Ammon's horn (tissue), 1 donor: ENCODE measurements around the gene CDHR2.

Experiments
- DNase-seq: peaks from one replicate; pipeline ENCODE4 v3.0.0-alpha.2; 2016; ENCODE audit warnings: low spot score

Gene CDHR2

GRCh38 chr5:176639208-176639607 lies 90.1 kb downstream of the CDHR2 start:
- DNase-seq = no peak

DNA sequence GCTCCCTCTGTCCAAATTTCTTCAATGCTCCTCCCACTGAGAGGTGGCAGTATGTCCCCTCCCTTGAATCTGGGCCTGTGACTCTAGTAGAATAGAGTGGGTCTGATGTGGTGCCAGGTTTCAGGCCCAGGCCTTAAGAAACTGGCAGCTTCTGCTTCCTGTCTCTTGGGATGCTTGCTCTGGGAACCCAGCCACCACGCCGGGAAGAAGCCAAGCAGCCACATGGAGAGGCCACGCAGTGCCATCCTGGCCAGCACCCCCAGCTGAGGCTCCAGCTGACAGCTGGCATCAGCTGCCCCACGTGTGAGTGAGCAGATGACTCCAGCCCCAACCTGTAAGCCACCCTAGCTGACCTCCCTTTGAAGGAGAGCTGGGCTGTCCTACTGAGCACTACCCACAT lies 90.8 kb downstream of the CDHR2 start:
- peak; percentile 80 for DNase-seq

DNA sequence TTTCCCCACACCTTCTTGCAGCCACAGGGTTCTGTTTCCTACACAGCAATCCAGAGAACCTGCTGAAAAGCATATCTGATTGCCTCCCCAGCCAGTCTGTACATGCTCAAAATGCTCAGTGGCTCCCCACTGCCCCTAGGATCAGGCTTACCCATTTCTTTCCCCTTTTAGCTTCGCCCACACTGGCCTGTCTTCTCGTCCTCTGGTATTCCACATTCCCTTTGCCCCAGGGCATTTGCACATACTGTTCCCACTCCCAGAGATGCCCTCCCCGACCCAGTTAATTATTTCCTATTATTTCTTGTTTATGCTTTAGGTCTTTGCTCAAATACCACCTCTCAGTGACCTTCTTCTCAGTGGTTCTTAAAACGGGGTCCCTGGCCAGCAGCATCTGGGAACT lies 91.5 kb downstream of the CDHR2 start:
- no peak for DNase-seq

DNA sequence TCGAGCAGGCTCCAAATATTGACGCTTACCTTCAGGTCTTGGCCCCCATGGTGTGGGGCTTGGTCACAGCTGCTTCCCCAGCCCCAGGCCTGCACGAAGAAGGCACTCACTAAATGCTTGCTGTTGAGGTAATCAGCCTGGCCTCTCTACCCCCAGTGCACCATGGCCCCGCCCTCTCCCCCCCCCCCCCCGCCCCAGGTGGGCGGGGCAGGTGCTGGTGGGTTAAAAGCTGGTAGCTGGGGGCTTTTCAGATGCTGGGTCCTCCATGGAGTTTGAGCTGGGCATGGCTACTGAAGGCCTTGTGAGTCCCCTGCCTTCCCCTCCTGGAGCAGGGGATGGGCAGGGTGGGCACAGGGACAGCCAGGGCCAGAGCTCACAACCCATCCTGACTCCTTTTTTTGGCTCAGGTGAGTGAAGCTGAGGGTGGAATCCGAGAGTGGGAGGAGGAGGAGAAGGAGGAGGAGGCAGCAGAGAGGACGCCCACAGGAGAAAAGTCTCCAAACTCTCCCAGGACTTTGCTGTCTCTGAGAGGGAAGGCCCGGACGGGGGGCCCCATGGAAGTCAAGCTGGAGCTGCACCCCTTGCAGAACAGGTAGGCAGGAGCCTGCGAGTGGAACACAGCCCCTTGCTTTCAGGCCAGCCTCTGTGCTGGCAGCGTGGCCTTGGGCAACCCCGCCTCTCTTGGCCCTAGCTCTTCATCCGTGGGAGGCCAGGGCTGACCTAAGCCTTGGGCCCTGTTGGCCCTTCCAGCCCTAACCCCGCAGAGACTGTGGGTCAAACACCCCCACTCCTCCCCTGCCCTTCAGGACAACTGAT lies 93.7 kb downstream of the CDHR2 start:
- no peak for DNase-seq

DNA sequence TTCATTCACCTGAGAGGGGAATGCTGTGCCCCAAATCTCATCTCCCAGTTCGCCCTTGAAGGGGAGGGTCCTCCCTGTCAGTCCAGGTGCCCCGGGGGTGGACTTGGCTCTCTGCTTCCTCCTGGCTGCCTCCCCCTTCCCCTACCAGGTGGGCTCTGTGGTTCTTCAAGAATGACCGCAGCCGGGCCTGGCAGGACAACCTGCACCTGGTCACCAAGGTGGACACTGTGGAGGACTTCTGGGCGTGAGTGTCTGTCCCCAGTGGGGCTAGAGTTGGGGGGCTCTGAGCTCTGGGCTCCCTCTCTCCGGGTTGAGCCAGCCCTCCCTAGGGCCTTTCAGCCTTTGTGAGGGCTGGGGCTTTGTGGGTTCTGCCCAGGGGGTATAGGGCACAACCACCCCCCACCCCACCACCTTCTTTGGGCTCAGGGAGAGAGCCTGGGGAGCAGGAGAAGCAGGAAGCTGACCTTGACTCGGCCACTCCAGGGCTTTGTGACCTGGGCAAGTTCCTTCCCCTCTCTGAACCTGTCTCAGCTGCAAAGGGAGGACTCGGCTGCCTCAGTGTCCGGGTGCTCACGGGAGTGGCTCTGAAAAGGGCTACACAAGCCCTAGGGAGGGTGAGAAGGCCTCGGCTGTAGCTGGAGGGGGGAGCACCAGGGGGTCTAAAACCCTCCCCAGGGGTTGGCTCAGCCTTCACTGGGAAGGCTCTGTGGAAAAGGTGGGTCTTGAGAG lies 94.5 kb downstream of the CDHR2 start:
- no peak for DNase-seq

DNA sequence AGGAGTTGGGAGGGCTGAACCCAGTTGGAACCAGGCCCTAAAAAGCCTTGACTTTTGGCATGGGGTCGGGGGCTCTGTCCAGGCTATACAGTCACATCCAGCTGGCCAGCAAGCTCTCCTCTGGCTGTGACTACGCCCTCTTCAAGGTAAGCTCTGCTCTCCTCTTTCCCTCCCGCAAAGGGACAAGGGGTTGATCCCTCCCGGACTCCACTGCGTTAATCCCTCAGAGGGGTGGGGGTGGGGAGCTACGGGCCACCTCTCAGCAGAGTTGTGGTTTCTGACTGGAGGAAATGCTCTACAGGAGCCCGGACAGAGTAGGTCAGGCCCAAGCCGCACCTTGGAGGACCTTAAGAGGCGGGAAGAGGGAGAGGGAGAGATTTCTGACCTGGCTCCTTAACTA lies 95.2 kb downstream of the CDHR2 start:
- no peak for DNase-seq

DNA sequence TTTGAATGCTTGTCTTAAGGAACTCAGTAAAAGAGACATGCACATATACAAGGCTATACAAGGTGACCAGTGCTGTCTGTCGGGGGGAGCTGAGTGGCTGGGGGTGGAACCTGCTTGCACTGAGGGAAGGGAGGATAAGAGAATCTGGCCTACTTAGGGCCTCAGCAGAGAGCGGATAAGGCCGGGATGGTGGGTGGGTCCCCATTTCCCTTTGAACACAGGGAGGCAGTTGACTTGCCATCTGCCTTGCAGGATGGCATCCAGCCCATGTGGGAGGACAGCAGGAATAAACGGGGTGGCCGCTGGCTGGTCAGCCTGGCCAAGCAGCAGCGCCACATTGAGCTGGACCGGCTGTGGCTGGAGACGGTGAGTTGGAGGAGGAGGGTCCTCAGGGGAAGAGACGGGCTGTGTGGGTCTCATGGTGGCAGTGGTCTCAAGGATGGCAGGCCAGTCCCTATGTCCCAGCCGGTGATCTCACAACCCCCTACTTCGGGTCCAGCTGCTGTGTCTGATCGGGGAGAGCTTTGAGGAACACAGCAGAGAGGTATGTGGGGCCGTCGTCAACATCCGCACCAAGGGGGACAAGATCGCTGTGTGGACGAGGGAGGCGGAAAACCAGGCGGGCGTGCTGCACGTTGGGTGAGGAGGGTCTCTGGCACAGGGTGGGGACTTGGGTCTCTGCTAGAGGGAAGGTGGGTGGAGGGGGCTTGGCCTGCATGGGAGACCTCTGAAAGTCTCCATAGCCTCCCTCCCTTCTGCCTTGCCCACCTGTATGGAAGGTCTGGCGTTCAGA lies 95.9 kb downstream of the CDHR2 start:
- no peak for DNase-seq
